Stomach smooth muscle (tissue), 2 donors: ENCODE data around the gene SNRNP40.

Experiments
- H3K27ac ChIP-seq: one replicate; pipeline ENCODE4 v1.7.0; 2013; ENCODE audit warnings: mild to moderate bottlenecking, low read length, inconsistent platforms
- H3K27me3 ChIP-seq, 2 donors: one replicate each; pipeline ENCODE4 v1.7.0; 2013; ENCODE audit warnings: low read length in 2 of 2; ENCODE audit not compliant: insufficient read depth in 2 of 2, control insufficient read depth in 1 of 2
- H3K36me3 ChIP-seq, 2 donors: one replicate each; pipeline ENCODE4 v1.7.0; 2013; ENCODE audit warnings: low read length in 2 of 2; ENCODE audit not compliant: control insufficient read depth in 2 of 2, insufficient read depth in 2 of 2
- H3K4me1 ChIP-seq: one replicate; pipeline ENCODE4 v1.7.0; 2013; ENCODE audit warnings: low read length; ENCODE audit not compliant: control insufficient read depth, insufficient read depth
- H3K4me3 ChIP-seq, 2 donors: one replicate each; pipeline ENCODE4 v1.7.0; 2013; ENCODE audit warnings: low read length in 2 of 2
- H3K9ac ChIP-seq, 2 donors: one replicate each; pipeline ENCODE4 v1.7.0; 2013; ENCODE audit warnings: low read length in 2 of 2, mild to moderate bottlenecking in 1 of 2
- H3K9me3 ChIP-seq, 2 donors: one replicate each; pipeline ENCODE4 v1.7.0; 2013; ENCODE audit warnings: low read length in 2 of 2; ENCODE audit not compliant: control insufficient read depth in 2 of 2
- donor health status: healthy.
- donor health status: Pancreatic carcinoma.

SNRNP40 gene

DNA sequence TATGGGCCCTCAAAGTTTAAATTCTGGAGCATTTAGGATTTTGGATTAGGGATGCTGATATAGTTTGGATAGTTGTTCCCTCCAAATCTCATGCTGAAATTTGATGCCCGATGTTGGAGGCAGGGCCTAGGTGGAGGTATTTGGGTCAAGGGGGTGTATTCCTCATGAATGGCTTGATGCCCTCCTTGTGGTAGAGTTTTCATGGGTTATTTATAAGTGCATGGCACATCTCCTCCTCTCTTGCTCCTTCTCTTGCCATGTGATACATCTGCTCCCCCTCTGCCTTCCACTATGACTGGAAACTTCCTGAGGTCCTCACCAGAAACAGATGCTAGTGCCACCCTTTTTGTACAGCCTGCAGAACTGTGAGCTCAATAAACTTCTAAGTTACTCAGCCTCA lies 39.4 kb downstream of the SNRNP40 start:
- Histone ChIP-seq H3K9me3 (no peaks in the 10 kb centered on the region), H3K4me1 (no peaks in the 10 kb centered on the region), H3K9ac (no peak overlapping the region), H3K27me3 (no peaks in the 10 kb centered on the region), H3K36me3 (peaks cover 23 to 25% of the 10 kb centered on the region in 2 donors), H3K4me3 (no peak overlapping the region), H3K27ac (no peak overlapping the region)

GRCh38 chr1:31249854-31250253 lies 46.7 kb downstream of the SNRNP40 start:
- H3K27ac ChIP-seq: no peak overlapping the region
- no peak overlapping the region for H3K9ac ChIP-seq
- H3K4me3 ChIP-seq: no peak overlapping the region
- no peaks in the 10 kb centered on the region for H3K4me1 ChIP-seq
- no peaks in the 10 kb centered on the region for H3K9me3 ChIP-seq
- no peaks in the 10 kb centered on the region for H3K36me3 ChIP-seq
- H3K27me3 ChIP-seq: no peaks in the 10 kb centered on the region

DNA sequence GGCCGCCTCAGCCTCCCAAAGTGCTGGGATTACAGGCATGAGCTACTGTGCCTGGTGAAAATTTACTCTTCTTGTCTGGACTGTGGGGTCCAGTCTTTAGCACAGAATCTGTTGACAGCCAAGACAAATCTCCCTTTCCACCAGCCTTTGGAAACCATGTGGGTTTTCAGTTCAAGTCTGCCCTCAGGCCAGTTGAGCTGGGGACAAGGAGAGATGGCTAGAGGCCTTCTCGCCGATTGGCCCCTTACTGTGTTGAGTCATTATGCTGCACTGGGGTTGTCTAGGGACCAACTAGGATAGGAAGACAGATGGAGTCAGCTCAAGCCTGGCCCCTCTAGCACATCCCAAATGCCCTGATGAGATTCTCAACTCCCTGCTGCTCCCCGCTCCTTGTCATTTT lies 48.3 kb downstream of the SNRNP40 start:
- H3K27ac ChIP-seq: no peak overlapping the region
- H3K4me1 ChIP-seq: no peaks in the 10 kb centered on the region
- H3K4me3 ChIP-seq: no peak overlapping the region
- H3K9me3 ChIP-seq: no peaks in the 10 kb centered on the region
- no peak overlapping the region for H3K9ac ChIP-seq
- no peaks in the 10 kb centered on the region for H3K27me3 ChIP-seq
- H3K36me3 ChIP-seq: no peaks in the 10 kb centered on the region

GRCh38 chr1:31244326-31244725 lies 52.3 kb downstream of the SNRNP40 start:
- peaks cover under 1% of the 10 kb centered on the region for H3K4me1 ChIP-seq
- peaks cover 7 to 12% of the 10 kb centered on the region in 2 donors for H3K27me3 ChIP-seq
- H3K9ac ChIP-seq: no peak overlapping the region
- no peak overlapping the region for H3K27ac ChIP-seq
- H3K9me3 ChIP-seq: no peaks in the 10 kb centered on the region
- no peaks in the 10 kb centered on the region for H3K36me3 ChIP-seq
- no peak overlapping the region for H3K4me3 ChIP-seq

DNA sequence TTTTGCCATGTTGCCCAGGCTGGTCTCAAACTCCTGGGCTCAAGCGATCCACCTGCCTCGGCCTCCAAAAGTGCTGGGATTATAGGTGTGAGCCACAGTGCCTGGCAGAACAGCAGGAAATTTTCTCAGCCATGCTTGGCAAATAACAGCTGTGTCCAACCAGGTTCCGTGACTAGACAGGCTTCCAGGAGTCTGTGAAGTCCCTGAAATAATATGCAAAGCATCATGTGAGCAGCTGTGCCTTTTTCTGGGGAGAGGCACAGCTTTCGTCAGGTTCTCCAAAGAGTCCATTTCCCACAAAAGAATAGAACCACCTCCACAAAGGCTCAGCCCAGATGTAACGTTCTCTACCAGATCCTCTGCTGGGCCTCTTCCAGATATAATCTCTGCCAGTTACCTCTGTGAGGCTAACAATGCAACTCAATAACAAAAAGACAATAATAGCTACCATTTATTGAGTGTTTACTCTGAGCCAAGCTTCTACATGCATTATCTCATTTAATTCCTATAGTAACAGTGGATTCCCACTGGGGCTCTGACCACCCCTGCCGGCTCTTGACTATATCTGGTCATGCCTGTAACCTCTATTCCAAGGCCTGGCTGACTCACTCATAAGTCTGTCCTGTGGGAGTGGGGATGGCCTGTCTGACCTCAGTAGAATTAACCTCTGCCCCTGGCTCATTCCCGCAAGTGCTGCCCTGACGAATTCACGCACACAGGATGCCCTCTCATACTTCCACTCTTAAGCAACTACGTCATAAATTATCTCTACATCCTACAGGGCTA lies 52.9 kb downstream of the SNRNP40 start:
- H3K27ac ChIP-seq: no peak overlapping the region
- no peaks in the 10 kb centered on the region for H3K9me3 ChIP-seq
- peaks cover 7% of the 10 kb centered on the region for H3K4me1 ChIP-seq
- no peak overlapping the region for H3K9ac ChIP-seq
- H3K36me3 ChIP-seq: no peaks in the 10 kb centered on the region
- H3K4me3 ChIP-seq: no peak overlapping the region
- H3K27me3 ChIP-seq: peaks cover 13 to 18% of the 10 kb centered on the region in 2 donors

GRCh38 chr1:31241321-31241720 lies 55.3 kb downstream of the SNRNP40 start:
- H3K27ac ChIP-seq: no peak overlapping the region
- H3K4me1 ChIP-seq: peaks cover 9% of the 10 kb centered on the region
- no peaks in the 10 kb centered on the region for H3K36me3 ChIP-seq
- no peak overlapping the region for H3K9ac ChIP-seq
- no peaks in the 10 kb centered on the region for H3K9me3 ChIP-seq
- peaks cover 30 to 32% of the 10 kb centered on the region in 2 donors for H3K27me3 ChIP-seq
- no peak overlapping the region for H3K4me3 ChIP-seq

DNA sequence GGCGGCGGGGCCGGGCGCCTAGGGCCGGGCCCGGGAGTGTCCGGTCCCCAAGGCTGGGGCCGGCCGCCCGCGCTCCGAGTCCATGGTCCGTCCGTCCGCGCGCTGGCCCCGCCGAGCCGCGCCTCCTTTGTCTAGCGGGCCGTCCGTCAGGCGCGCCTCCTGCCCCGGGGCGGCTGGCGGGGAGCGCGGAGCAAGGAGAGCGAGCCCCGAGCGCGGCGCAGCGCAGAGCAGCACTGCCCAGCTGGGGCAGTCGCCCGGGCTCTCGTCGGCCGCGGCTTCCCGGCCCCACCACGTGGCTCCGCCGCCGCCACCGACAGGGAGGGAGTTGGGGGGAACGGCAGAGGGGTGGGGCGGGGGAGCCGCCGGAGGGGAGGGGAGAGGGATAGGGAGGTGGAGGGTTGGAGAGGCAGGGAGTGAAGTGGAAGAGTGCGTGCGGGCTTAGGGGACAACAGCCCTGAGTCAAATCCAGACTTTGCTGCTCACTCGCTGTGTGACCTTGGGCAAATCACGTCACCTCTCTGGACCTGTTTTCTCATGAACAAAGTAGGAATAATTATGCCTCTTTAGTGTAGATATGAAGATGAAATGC lies 56.8 kb downstream of the SNRNP40 start, which contains the start of gene NKAIN1:
TSS of gene NKAIN1 (minus strand) at position 235 of the 589 bp plus-strand sequence. CDS start 340 bp downstream, outside the sequence.
- H3K9ac ChIP-seq: no peak within 1 kb of the TSS
- no peaks in the 10 kb centered on the region for H3K9me3 ChIP-seq
- peaks cover 9% of the 10 kb centered on the region for H3K4me1 ChIP-seq
- peak within 1 kb of the TSS in 1 of 2 donors; percentile 44 for H3K4me3 ChIP-seq
- no peak within 1 kb of the TSS for H3K27ac ChIP-seq
- H3K27me3 ChIP-seq: peaks cover 36 to 41% of the 10 kb centered on the region in 2 donors
- no peaks in the 10 kb centered on the region for H3K36me3 ChIP-seq

DNA sequence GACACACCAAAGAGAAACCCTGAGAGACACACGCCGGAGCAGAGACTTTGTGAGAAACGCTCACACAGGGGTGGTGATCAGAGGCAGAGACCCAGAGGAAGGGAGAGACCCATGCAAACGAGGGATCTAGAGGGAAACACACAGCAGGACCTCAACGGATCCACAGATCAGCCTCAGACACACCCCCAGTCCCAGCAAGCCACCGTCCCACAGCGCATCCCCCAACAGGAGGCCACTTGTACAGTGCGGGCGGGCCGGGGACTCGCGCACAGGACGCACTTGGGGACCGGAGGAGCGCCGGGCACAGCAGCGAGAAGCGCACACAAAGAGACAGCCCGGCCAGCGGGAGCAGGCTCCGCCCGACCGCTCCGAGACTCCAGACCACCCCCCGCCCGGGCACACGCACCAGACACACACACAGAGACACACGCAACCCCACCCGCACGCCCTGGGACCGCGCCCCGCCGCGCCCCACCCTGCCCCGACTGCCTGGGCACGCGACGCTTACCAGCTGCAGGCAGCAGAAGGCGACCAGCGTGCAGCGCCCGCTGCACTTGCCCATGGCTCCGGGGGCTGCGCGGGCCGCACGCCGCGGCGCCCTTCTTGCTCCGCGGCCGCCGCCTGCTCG lies 57.5 kb downstream of the SNRNP40 start:
- Histone ChIP-seq H3K27me3 (peaks cover 37 to 44% of the 10 kb centered on the region in 2 donors), H3K9ac (no peak overlapping the region)

DNA sequence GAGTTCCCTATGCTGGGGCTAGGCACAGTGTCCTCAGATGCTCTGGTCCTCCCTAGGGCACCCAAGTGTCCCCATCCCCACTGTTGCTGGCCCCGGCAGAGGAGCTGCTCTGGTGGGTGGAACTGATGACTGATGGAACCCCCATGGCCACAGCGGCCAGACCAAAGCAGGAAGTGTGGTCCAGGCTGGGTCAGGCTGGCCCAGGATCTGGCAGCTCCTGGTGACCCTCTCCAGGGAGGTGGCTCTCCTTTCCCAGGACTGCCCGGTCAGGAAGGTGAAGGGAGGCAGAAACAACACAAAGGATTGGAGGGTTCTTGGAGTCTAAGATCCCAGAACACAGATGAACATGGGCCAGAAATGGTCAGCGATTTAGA lies 58.0 kb downstream of the SNRNP40 start:
- Histone ChIP-seq H3K9ac (no peak overlapping the region), H3K27me3 (peaks cover 39 to 46% of the 10 kb centered on the region in 2 donors), H3K4me1 (peaks cover 9% of the 10 kb centered on the region), H3K27ac (no peak overlapping the region), H3K4me3 (peak overlapping the region in 1 of 2 donors; percentile 44), H3K9me3 (no peaks in the 10 kb centered on the region), H3K36me3 (no peaks in the 10 kb centered on the region)

More for the DNA sequence above, 57.5 kb downstream of the SNRNP40 start:
- Histone ChIP-seq H3K27ac (no peak overlapping the region), H3K9me3 (no peaks in the 10 kb centered on the region), H3K36me3 (no peaks in the 10 kb centered on the region), H3K4me1 (peaks cover 9% of the 10 kb centered on the region), H3K4me3 (peak overlapping the region in 1 of 2 donors; percentile 44)

- no peak overlapping the region for H3K9ac ChIP-seq
- H3K4me3 ChIP-seq: no peak overlapping the region
- H3K27ac ChIP-seq: no peak overlapping the region
- no peaks in the 10 kb centered on the region for H3K9me3 ChIP-seq
- H3K4me1 ChIP-seq: peaks cover 9% of the 10 kb centered on the region
- peaks cover 28 to 43% of the 10 kb centered on the region in 2 donors for H3K27me3 ChIP-seq
- no peaks in the 10 kb centered on the region for H3K36me3 ChIP-seq
Observed at GRCh38 chr1:31234870-31235269, 61.7 kb downstream of the SNRNP40 start.
